Cerebellar nuclear complex (tissue), 1 donor: ENCODE measurements around the gene DTHD1.

Experiments
- DNase-seq, 2 experiments: peaks; one replicate each; lab custom pipeline; 2025; lab: John Stamatoyannopoulos, UW

The DTHD1 gene

GRCh38 chr4:36281384-36282106 lies at the start of gene DTHD1:
Gene DTHD1, plus strand, starts transcription at chr4:36281616. Its CDS starts 143 bp downstream, at chr4:36281759.
- DNase-seq: no peak

GRCh38 chr4:36233567-36234266 lies 47.7 kb upstream of the DTHD1 start:
- DNase-seq: no peak

- no peak for DNase-seq
Measured at GRCh38 chr4:36235306-36235705, 46.1 kb upstream of the DTHD1 start.

- DNase-seq: no peak
Measured at GRCh38 chr4:36236159-36236558, 45.3 kb upstream of the DTHD1 start.

GRCh38 chr4:36237366-36238313 lies 43.8 kb upstream of the DTHD1 start:
- DNase-seq: no peak

GRCh38 chr4:36241771-36242170 lies 39.6 kb upstream of the DTHD1 start:
- no peak for DNase-seq

GRCh38 chr4:36242629-36243354 lies 38.6 kb upstream of the DTHD1 start:
- no peak for DNase-seq

- no peak for DNase-seq
Measured at GRCh38 chr4:36243355-36244256, 37.8 kb upstream of the DTHD1 start.

GRCh38 chr4:36244257-36245082 lies 36.9 kb upstream of the DTHD1 start, which contains the start of gene ARAP2:
Gene ARAP2, minus strand, starts transcription at chr4:36244514. Its CDS starts 15,028 bp downstream, at chr4:36229486.
- DNase-seq: no peak

GRCh38 chr4:36249610-36250009 lies 31.8 kb upstream of the DTHD1 start:
- DNase-seq: no peak

- DNase-seq: no peak
Measured at GRCh38 chr4:36251983-36252382, 29.4 kb upstream of the DTHD1 start.

GRCh38 chr4:36254371-36254770 lies 27.0 kb upstream of the DTHD1 start:
- no peak for DNase-seq

GRCh38 chr4:36255577-36255976 lies 25.8 kb upstream of the DTHD1 start:
- no peak for DNase-seq

- DNase-seq: no peak
Measured at GRCh38 chr4:36256398-36256891, 25.0 kb upstream of the DTHD1 start.

- no peak for DNase-seq
Measured at GRCh38 chr4:36260731-36261130, 20.7 kb upstream of the DTHD1 start.

GRCh38 chr4:36264207-36264826 lies 17.1 kb upstream of the DTHD1 start:
- DNase-seq: no peak

- no peak for DNase-seq
Measured at GRCh38 chr4:36267486-36268268, 13.7 kb upstream of the DTHD1 start.

- DNase-seq: no peak
Measured at GRCh38 chr4:36269101-36269500, 12.3 kb upstream of the DTHD1 start.
